NCI-H2107 (cell line): Measurements from ENCODE around the gene VAMP8.
"Not testable (repeated sequence)": the region's sequence is repeated elsewhere in the genome, so short reads cannot be mapped to it uniquely, and the experiment has no call there.

ENCODE experiments used
- DNase-seq: peaks from one replicate; lab custom pipeline; 2025; lab: John Stamatoyannopoulos, UW

The VAMP8 gene

GRCh38 chr2:85547089-85547858, 30.1 kb upstream of the VAMP8 start:
- DNase-seq = no peak

GRCh38 chr2:85547859-85548607, 29.4 kb upstream of the VAMP8 start:
- DNase-seq = no peak

GRCh38 chr2:85548608-85548900, 28.8 kb upstream of the VAMP8 start:
- DNase-seq = no peak

- DNase-seq = no peak
Observed at GRCh38 chr2:85549095-85549494, 28.3 kb upstream of the VAMP8 start.

- DNase-seq = no peak
Observed at GRCh38 chr2:85549826-85550225, 27.6 kb upstream of the VAMP8 start.

- no peak for DNase-seq
Observed at GRCh38 chr2:85550486-85550885, 26.9 kb upstream of the VAMP8 start.

- DNase-seq = peak; percentile 51
Observed at GRCh38 chr2:85551698-85552678, 25.4 kb upstream of the VAMP8 start.

GRCh38 chr2:85553184-85553583, 24.2 kb upstream of the VAMP8 start:
- no peak for DNase-seq

GRCh38 chr2:85554980-85555612, 22.3 kb upstream of the VAMP8 start:
- DNase-seq = no peak

- no peak for DNase-seq
Observed at GRCh38 chr2:85557130-85557529, 20.3 kb upstream of the VAMP8 start.

- no peak for DNase-seq
Observed at GRCh38 chr2:85558160-85558559, 19.2 kb upstream of the VAMP8 start.

- not testable (repeated sequence) for DNase-seq
Observed at GRCh38 chr2:85560403-85560726, 17.0 kb upstream of the VAMP8 start.

GRCh38 chr2:85560812-85561279, 16.5 kb upstream of the VAMP8 start:
- DNase-seq = no peak

GRCh38 chr2:85561280-85562212, 15.8 kb upstream of the VAMP8 start, which contains the start of gene GGCX:
Gene GGCX (minus strand): TSS chr2:85561493. CDS start chr2:85561428, 65 bp downstream.
- peak; percentile 92 for DNase-seq

GRCh38 chr2:85564144-85564563, 13.2 kb upstream of the VAMP8 start:
- DNase-seq = no peak

- no peak for DNase-seq
Observed at GRCh38 chr2:85566265-85566664, 11.1 kb upstream of the VAMP8 start.

GRCh38 chr2:85575739-85576138, 1.6 kb upstream of the VAMP8 start:
- DNase-seq = no peak

GRCh38 chr2:85577063-85577385, 362 bp upstream of the VAMP8 start:
- DNase-seq = no peak

- no peak for DNase-seq
Observed at GRCh38 chr2:85578243-85579180, 1.1 kb downstream of the VAMP8 start.
